Measurements from ENCODE around the gene VAV1.

GRCh38 chr19:6772866-6773322 lies 386 bp downstream of the VAV1 start:
- no peak for TF ChIP-seq SPI1 (IDR thresholded peaks at IDR 0.05; ENCODE audit: low read depth, low read length)
- no peak for TF ChIP-seq POU2F2 (IDR thresholded peaks at IDR 0.05; ENCODE audit: low read depth, low read length)
- no peak for TF ChIP-seq POLR2AphosphoS5 (IDR thresholded peaks at IDR 0.05; ENCODE audit: low read depth, low read length)
- TF ChIP-seq TAF1 (IDR thresholded peaks at IDR 0.05; ENCODE audit: low read depth, low read length) = no peak
- no peak for TF ChIP-seq POLR2A (IDR thresholded peaks at IDR 0.05; ENCODE audit: low read depth, low read length)

Data from GM12891 (cell line).